Measurements from ENCODE around the gene FGG.

The FGG gene

DNA sequence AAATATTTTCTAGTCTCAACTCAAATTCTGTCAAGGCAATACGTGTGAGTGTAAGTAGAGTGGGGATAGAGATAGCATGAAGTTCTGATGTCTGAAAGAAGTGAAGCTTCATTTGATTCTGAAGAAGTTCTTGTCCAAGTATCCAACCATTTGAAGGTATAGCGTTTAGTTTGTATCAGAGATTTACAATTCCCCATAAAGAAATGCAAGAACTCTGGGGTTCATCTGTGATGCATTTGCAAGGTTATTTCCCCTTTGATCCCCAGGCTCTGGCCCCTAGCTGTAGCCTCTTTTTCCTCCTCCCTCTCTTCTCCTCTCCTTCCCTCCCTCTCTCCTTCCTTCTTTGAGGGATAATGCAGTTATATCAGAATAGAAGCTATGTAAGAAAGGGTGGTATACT lies 29.7 kb downstream of the FGG start:
- no peaks in the 10 kb centered on the region for H3K9me3 Mint-ChIP-seq
- H3K4me1 Mint-ChIP-seq: no peaks in the 10 kb centered on the region
- H3K36me3 Mint-ChIP-seq: no peaks in the 10 kb centered on the region
- H3K4me3 Mint-ChIP-seq: no peak overlapping the region
- H3K27me3 Mint-ChIP-seq: peaks cover 28% of the 10 kb centered on the region
- H3K27ac Mint-ChIP-seq: no peak overlapping the region
- no peak for ATAC-seq

DNA sequence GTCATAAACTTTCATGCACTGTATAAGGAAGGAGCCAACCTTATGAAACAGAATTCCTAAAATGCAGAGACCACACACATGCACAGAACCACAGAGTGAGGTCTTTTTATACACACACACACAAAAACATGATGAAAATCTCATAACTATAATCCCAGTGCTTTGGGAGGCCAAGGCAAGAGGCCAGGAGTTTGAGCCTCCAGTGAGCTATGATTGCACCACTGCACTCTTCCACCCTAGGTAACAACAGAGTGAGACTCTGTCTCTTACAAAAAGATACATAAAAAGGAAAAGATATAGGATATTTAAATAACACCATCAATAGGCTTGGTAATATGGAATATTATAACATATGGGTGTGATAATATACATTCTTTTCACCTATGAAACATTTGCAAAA lies 32.5 kb downstream of the FGG start:
- ATAC-seq: no peak
- no peaks in the 10 kb centered on the region for H3K4me1 Mint-ChIP-seq
- H3K27ac Mint-ChIP-seq: no peak overlapping the region
- H3K27me3 Mint-ChIP-seq: peaks cover 12% of the 10 kb centered on the region
- H3K36me3 Mint-ChIP-seq: no peaks in the 10 kb centered on the region
- H3K4me3 Mint-ChIP-seq: no peak overlapping the region
- no peaks in the 10 kb centered on the region for H3K9me3 Mint-ChIP-seq

DNA sequence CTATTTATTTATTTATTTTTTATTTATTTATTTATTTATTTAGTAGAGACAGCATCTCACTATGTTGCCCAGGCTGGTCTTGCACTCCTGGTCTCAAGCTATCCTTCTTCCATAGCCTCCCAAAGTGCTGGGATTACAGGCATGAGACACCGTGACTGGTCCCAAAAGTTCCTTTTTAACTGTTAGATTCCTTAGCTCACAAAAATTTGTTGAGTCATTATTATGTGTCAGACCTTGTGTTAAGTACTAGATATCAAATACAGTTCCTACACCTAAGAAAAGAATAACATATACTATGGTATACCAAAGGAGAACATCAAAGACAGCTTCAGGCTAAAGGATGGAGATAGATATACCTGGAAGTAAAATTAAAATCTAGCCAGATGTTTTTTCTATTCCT lies 33.5 kb downstream of the FGG start:
- Mint-ChIP-seq H3K4me3 (no peak overlapping the region), H3K9me3 (no peaks in the 10 kb centered on the region), H3K27me3 (peaks cover 18% of the 10 kb centered on the region), H3K4me1 (no peaks in the 10 kb centered on the region), H3K27ac (no peak overlapping the region), H3K36me3 (no peaks in the 10 kb centered on the region)
- ATAC-seq: no peak

DNA sequence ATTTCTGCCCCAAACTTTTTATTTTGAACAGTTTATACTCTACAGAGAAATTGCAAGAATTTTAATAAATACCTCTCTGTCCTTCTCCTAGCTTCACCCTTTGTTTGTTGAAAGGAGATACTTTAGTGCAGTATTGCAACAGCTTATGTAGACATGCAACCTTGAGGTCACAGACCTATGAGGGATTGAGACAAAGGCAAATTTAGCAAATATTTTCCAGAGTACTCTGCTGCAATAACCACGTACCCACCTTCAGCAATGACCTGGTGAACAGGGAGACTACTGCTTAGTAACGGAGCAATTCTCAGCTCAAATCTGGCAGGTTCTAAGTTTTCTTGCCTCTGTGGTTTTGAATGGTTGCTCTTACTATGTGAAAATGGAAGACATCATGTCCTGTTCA lies 35.1 kb downstream of the FGG start:
- Mint-ChIP-seq H3K4me3 (no peak overlapping the region), H3K27ac (no peak overlapping the region), H3K4me1 (no peaks in the 10 kb centered on the region), H3K36me3 (no peaks in the 10 kb centered on the region), H3K27me3 (peaks cover 18% of the 10 kb centered on the region), H3K9me3 (no peaks in the 10 kb centered on the region)
- no peak for ATAC-seq

DNA sequence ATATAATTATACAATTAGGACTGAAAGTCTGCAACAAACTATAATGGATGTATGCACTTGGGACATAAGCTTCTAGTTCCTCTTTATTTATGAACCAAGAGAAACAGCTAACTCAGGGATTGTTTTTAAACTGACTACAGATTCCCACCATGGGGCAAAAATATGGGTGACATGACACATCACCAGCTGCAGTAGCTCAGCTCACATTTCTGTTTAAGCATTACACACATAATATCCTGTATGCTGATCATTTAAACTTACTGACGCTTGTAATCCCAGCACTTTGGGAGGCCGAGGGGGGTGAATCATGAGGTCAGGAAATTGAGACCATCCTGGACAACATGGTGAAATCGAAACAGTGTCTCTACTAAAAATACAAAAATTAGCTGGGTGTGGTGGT lies 38.1 kb downstream of the FGG start:
- no peak overlapping the region for H3K27ac Mint-ChIP-seq

DNA sequence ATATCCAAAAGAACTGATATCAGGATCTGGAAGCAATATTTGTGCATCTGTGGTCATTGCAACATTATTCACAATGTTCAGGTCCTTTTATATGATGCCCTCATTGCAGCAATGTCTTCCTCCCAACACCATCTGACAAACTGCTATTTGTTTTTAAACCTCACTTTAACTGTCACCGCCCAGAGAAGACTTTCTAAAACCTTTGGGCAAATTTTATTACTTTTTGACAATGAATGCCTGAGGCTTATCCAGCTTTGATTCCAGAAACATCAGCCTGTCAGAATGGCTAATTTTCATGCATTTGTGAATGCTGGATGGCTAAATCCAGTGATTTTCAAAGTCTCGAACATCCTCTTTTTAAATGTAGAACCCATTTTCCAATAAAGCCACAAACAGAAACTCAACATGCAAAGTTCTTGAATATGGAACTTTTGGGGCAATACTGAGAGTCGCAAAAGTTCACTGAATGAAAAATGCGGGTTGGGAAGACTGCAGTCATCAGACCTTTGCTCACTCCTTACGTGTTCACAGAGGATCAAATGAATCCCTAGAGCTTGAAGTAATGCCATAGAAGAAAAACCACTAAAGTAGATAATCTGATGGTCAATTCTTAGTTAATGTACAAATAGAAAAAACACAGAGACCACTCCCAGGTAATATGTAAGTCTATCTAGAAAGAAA lies 39.1 kb downstream of the FGG start:
- no peak for ATAC-seq
- H3K27me3 Mint-ChIP-seq: peaks cover 10% of the 10 kb centered on the region
- H3K9me3 Mint-ChIP-seq: no peaks in the 10 kb centered on the region
- H3K27ac Mint-ChIP-seq: no peak overlapping the region
- H3K4me1 Mint-ChIP-seq: no peaks in the 10 kb centered on the region
- H3K36me3 Mint-ChIP-seq: no peaks in the 10 kb centered on the region
- no peak overlapping the region for H3K4me3 Mint-ChIP-seq

More for the DNA sequence above, 38.1 kb downstream of the FGG start:
- Mint-ChIP-seq H3K27me3 (peaks cover 15% of the 10 kb centered on the region), H3K4me1 (no peaks in the 10 kb centered on the region), H3K9me3 (no peaks in the 10 kb centered on the region), H3K4me3 (no peak overlapping the region), H3K36me3 (no peaks in the 10 kb centered on the region)
- ATAC-seq: no peak

DNA sequence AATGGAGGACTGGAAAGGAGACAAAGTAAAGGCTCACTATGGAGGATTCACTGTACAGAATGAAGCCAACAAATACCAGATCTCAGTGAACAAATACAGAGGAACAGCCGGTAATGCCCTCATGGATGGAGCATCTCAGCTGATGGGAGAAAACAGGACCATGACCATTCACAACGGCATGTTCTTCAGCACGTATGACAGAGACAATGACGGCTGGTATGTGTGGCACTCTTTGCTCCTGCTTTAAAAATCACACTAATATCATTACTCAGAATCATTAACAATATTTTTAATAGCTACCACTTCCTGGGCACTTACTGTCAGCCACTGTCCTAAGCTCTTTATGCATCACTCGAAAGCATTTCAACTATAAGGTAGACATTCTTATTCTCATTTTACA lies 42.9 kb downstream of the FGG start:
- ATAC-seq: no peak
- no peaks in the 10 kb centered on the region for H3K36me3 Mint-ChIP-seq
- H3K9me3 Mint-ChIP-seq: no peaks in the 10 kb centered on the region
- peaks cover 2% of the 10 kb centered on the region for H3K27me3 Mint-ChIP-seq
- no peak overlapping the region for H3K4me3 Mint-ChIP-seq
- no peak overlapping the region for H3K27ac Mint-ChIP-seq
- no peaks in the 10 kb centered on the region for H3K4me1 Mint-ChIP-seq

DNA sequence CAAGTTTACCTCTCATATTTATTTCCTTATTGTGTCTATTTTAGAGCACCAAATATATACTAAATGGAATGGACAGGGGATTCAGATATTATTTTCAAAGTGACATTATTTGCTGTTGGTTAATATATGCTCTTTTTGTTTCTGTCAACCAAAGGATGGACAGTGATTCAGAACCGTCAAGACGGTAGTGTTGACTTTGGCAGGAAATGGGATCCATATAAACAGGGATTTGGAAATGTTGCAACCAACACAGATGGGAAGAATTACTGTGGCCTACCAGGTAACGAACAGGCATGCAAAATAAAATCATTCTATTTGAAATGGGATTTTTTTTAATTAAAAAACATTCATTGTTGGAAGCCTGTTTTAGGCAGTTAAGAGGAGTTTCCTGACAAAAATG lies 43.4 kb downstream of the FGG start:
- Mint-ChIP-seq H3K27ac (no peak overlapping the region), H3K4me1 (no peaks in the 10 kb centered on the region), H3K36me3 (no peaks in the 10 kb centered on the region), H3K9me3 (no peaks in the 10 kb centered on the region), H3K4me3 (no peak overlapping the region), H3K27me3 (no peaks in the 10 kb centered on the region)
- no peak for ATAC-seq

DNA sequence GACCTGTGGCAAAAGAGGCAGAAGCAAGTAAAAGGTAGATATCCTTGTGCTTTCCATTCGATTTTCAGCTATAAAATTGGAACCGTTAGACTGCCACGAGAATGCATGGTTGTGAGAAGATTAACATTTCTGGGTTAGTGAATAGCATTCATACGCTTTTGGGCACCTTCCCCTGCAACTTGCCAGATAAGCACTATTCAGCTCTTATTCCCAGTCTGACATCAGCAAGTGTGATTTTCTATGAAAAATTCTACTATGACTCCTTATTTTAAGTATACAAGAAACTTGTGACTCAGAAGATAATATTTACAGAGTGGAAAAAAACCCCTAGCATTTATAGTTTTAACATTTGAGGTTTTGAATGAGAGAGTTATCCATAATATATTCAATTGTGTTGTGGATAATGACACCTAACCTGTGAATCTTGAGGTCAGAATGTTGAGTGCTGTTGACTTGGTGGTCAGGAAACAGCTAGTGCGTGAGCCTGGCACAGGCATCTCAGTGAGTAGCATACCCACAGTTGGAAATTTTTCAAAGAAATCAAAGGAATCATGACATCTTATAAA lies 45.7 kb downstream of the FGG start:
- H3K4me1 Mint-ChIP-seq: no peaks in the 10 kb centered on the region
- H3K9me3 Mint-ChIP-seq: no peaks in the 10 kb centered on the region
- H3K27ac Mint-ChIP-seq: no peak overlapping the region
- H3K4me3 Mint-ChIP-seq: no peak overlapping the region
- H3K27me3 Mint-ChIP-seq: no peaks in the 10 kb centered on the region
- no peaks in the 10 kb centered on the region for H3K36me3 Mint-ChIP-seq
- ATAC-seq: no peak

DNA sequence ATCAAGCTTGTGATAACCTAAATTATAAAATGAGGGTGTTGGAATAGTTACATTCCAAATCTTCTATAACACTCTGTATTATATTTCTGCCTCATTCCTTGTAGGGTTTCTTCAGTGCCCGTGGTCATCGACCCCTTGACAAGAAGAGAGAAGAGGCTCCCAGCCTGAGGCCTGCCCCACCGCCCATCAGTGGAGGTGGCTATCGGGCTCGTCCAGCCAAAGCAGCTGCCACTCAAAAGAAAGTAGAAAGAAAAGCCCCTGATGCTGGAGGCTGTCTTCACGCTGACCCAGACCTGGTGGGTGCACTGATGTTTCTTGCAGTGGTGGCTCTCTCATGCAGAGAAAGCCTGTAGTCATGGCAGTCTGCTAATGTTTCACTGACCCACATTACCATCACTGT lies 46.8 kb downstream of the FGG start:
- no peaks in the 10 kb centered on the region for H3K27me3 Mint-ChIP-seq
- no peaks in the 10 kb centered on the region for H3K36me3 Mint-ChIP-seq
- no peak for ATAC-seq
- no peaks in the 10 kb centered on the region for H3K4me1 Mint-ChIP-seq
- H3K27ac Mint-ChIP-seq: no peak overlapping the region
- H3K9me3 Mint-ChIP-seq: no peaks in the 10 kb centered on the region
- H3K4me3 Mint-ChIP-seq: no peak overlapping the region

DNA sequence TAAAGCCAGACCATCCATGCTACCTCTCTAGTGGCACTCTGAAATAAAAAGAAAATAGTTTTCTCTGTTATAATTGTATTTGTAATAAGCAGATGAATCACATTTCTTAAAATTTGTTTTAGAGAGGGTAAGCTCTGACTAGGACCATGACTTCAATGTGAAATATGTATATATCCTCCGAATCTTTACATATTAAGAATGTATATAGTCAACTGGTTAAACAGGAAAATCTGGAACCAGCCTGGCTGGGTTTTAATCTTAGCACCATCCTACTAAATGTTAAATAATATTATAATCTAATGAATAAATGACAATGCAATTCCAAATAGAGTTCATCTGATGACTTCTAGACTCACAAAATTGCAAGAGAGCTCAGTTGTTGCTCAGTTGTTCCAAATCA lies 48.1 kb downstream of the FGG start:
- ATAC-seq: no peak
- H3K9me3 Mint-ChIP-seq: no peaks in the 10 kb centered on the region
- no peak overlapping the region for H3K4me3 Mint-ChIP-seq
- H3K4me1 Mint-ChIP-seq: peaks cover 6% of the 10 kb centered on the region
- no peaks in the 10 kb centered on the region for H3K36me3 Mint-ChIP-seq
- no peaks in the 10 kb centered on the region for H3K27me3 Mint-ChIP-seq
- H3K27ac Mint-ChIP-seq: no peak overlapping the region

DNA sequence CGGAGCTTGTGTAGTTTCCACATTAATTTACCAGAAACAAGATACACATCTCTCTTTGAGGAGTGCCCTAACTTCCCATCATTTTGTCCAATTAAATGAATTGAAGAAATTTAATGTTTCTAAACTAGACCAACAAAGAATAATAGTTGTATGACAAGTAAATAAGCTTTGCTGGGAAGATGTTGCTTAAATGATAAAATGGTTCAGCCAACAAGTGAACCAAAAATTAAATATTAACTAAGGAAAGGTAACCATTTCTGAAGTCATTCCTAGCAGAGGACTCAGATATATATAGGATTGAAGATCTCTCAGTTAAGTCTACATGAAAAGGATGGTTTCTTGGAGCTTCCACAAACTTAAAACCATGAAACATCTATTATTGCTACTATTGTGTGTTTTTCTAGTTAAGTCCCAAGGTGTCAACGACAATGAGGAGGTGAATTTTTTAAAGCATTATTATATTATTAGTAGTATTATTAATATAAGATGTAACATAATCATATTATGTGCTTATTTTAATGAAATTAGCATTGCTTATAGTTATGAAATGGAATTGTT lies 49.7 kb downstream of the FGG start, which contains the start of gene FGB:
TSS of gene FGB (plus strand) at position 315 of the 558 bp plus-strand sequence. CDS start at position 323, 8 bp downstream.
- H3K36me3 Mint-ChIP-seq: no peaks in the 10 kb centered on the region
- H3K27me3 Mint-ChIP-seq: no peaks in the 10 kb centered on the region
- ATAC-seq: no peak
- peaks cover 6% of the 10 kb centered on the region for H3K4me1 Mint-ChIP-seq
- H3K9me3 Mint-ChIP-seq: no peaks in the 10 kb centered on the region
- no peak within 1 kb of the TSS for H3K27ac Mint-ChIP-seq
- no peak within 1 kb of the TSS for H3K4me3 Mint-ChIP-seq

DNA sequence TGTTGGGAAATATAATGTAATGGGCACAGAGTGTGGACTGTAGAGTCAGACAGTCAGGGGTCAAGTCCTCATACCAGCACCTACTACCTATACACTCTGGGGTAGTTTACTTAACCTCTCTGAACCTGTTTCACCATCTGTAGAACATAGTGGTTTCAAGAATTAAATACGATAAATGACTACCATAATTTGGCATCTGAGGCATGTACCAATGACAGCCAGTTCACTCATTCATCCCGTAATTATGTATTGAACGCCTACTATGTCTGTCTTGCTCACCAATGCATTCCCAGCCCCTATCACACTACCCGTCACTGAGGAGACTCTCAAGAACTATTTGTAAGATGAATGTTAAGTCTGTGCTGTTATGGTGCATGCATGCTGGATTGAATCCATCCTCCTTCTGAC lies 51.6 kb downstream of the FGG start:
- Mint-ChIP-seq H3K27ac (no peak overlapping the region), H3K4me3 (no peak overlapping the region), H3K27me3 (no peaks in the 10 kb centered on the region), H3K9me3 (peaks cover 7% of the 10 kb centered on the region), H3K4me1 (peaks cover 6% of the 10 kb centered on the region), H3K36me3 (no peaks in the 10 kb centered on the region)
- ATAC-seq: no peak

DNA sequence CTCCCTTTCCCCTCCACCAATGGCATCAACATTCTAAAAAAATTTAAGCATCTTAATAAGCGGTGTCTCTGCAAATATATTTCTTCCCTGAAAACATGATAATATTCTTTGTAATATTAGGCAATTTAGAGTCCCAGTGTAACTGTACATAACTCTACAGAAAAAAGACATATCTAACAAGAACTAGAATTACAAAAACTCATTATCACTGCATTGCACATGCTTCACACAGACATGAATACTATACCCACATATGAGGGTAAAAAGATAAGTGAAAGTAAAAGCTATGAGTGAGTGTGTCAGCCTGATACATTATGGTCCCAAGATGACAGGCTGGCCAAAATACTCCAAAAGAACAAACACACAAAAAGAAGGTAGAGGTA lies 52.0 kb downstream of the FGG start:
- Mint-ChIP-seq H3K36me3 (no peaks in the 10 kb centered on the region), H3K27ac (no peak overlapping the region), H3K27me3 (no peaks in the 10 kb centered on the region), H3K9me3 (peaks cover 7% of the 10 kb centered on the region), H3K4me1 (peaks cover 6% of the 10 kb centered on the region), H3K4me3 (no peak overlapping the region)
- ATAC-seq: no peak

DNA sequence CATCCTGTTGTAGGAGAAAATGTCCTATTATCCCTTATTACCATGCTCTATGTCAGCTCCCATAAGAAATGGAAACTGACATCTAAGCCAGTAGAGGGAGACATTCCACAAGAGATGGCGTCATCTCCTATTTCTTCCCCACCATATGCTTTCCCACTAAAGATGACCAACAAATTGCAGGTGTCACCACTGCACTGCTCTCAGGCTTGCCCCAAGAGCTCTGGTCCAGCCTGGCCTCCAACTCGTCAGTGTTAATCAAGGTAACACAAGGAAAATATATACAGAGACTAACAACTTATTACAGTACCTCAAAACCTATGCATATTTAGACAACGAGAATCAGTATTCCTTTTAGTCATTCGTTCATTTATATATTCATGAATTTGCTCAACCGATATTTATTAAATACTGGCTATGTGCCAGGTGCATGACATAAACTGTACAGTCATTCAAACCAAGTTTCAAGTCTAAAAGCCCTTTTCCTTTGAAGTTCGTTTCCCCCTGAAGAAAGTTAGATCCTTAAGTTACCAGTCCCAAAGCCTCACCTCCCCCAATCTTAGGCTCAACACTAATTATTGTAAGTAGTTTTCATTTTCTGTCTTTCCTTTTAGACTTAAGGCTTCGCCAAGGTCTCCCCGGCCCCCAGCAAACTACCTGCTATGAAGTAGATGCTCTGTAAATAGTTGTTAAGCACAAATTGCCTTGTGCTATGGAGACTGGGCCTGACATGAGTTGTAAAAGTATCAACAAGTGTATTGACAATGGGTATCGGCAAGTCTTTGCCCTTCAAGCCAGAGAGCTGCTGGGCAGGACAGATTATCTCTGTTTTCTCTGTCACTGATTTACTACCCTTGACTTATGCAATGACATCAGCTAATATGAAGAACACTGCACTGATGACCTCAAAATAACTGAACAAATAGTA lies 52.7 kb downstream of the FGG start:
- Mint-ChIP-seq H3K9me3 (peaks cover 7% of the 10 kb centered on the region), H3K27me3 (no peaks in the 10 kb centered on the region), H3K36me3 (no peaks in the 10 kb centered on the region), H3K4me1 (peaks cover 6% of the 10 kb centered on the region), H3K4me3 (no peak overlapping the region), H3K27ac (no peak overlapping the region)
- no peak for ATAC-seq

Data from stimulated activated memory B cell treated with anti-CD40 and anti-IgM and Interleukin-4, amounts not matched to agents 10 μg/mL and 1 μg/mL and 100 μg/mL, for 72 hours (primary cell).